SK-N-SH treated with all-trans-retinoic acid at 6 μM for 48 hours (cell line): Measurements from ENCODE around the gene MCAT.

ENCODE experiments used
- ATAC-seq: fragments of 200-7000 bp; cut with Tn5 transposase; 3 replicates; pipeline ENCODE4 v1.9.1; 2020; ENCODE audit warnings: mild to moderate bottlenecking, moderate library complexity
- ARNTL ChIP-seq: fragments of 450-650 bp; formaldehyde crosslinking; IDR thresholded peaks from 2 replicates; pipeline ENCODE4 v1.5.0; 2020; ENCODE audit warnings: low read depth, mild to moderate bottlenecking, moderate library complexity, borderline replicate concordance
- BACH2 ChIP-seq: fragments of 250-450 bp; sonication (Bioruptor Pico); IDR thresholded peaks from 2 replicates; pipeline ENCODE4 v1.9.0; 2021; ENCODE audit warnings: mild to moderate bottlenecking, borderline replicate concordance
- CSDC2 ChIP-seq: fragments of 250-450 bp; sonication (Bioruptor Pico); IDR thresholded peaks from 2 replicates; pipeline ENCODE4 v1.5.0; 2020; ENCODE audit warnings: mild to moderate bottlenecking, moderate library complexity
- ESRRG ChIP-seq: fragments of 250-450 bp; sonication (Bioruptor Pico); IDR thresholded peaks from 2 replicates; pipeline ENCODE4 v1.6.1; 2021; ENCODE audit warnings: mild to moderate bottlenecking
- GLIS3 ChIP-seq: fragments of 250-450 bp; sonication (Bioruptor Pico); IDR thresholded peaks from 2 replicates; pipeline ENCODE4 v1.5.0; 2020; ENCODE audit warnings: mild to moderate bottlenecking, moderate library complexity
- ISL1 ChIP-seq: fragments of 250-450 bp; sonication (Bioruptor Pico); IDR thresholded peaks from 2 replicates; pipeline ENCODE4 v2.1.2; 2022; ENCODE audit warnings: mild to moderate bottlenecking, moderate library complexity
- OSR1 ChIP-seq: fragments of 250-450 bp; sonication (Bioruptor Pico); IDR thresholded peaks from 2 replicates; pipeline ENCODE4 v1.8.0; 2022; ENCODE audit warnings: moderate library complexity, mild to moderate bottlenecking, inconsistent platforms
- PPARA ChIP-seq: fragments of 250-450 bp; sonication (Bioruptor Pico); IDR thresholded peaks from 2 replicates; pipeline ENCODE4 v1.5.0; 2020; ENCODE audit warnings: mild to moderate bottlenecking, borderline replicate concordance
- RARB ChIP-seq: fragments of 250-450 bp; sonication (Bioruptor Pico); IDR thresholded peaks from 2 replicates; pipeline ENCODE4 v1.8.0; 2021; ENCODE audit warnings: mild to moderate bottlenecking, moderate library complexity
- SNAI2 ChIP-seq: fragments of 250-450 bp; sonication (Bioruptor Pico); IDR thresholded peaks from 2 replicates; pipeline ENCODE4 v1.5.0; 2020; ENCODE audit warnings: mild to moderate bottlenecking, moderate library complexity
- TCF4 ChIP-seq: fragments of 250-450 bp; sonication (Bioruptor Pico); IDR thresholded peaks from 2 replicates; pipeline ENCODE4 v1.8.0; 2021; ENCODE audit warnings: mild to moderate bottlenecking, moderate library complexity, borderline replicate concordance
- TOX ChIP-seq: fragments of 250-450 bp; sonication (Bioruptor Pico); IDR thresholded peaks from 2 replicates; pipeline ENCODE4 v1.8.0; 2021; ENCODE audit warnings: mild to moderate bottlenecking, moderate library complexity, borderline replicate concordance
- ZC3H10 ChIP-seq: fragments of 250-450 bp; sonication (Bioruptor Pico); IDR thresholded peaks from 2 replicates; pipeline ENCODE4 v1.5.1; 2021; ENCODE audit warnings: mild to moderate bottlenecking, moderate library complexity
- ZFP3 ChIP-seq: fragments of 250-450 bp; sonication (Bioruptor Pico); IDR thresholded peaks from 2 replicates; pipeline ENCODE4 v1.5.0; 2020; ENCODE audit warnings: mild to moderate bottlenecking, moderate library complexity
- ZFP30 ChIP-seq: fragments of 450-650 bp; formaldehyde crosslinking; IDR thresholded peaks from 2 replicates; pipeline ENCODE4 v1.5.0; 2022; ENCODE audit warnings: mild to moderate bottlenecking, moderate library complexity
- ZNF565 ChIP-seq: fragments of 450-650 bp; formaldehyde crosslinking; conservative IDR thresholded peaks from 2 replicates; pipeline ENCODE4 v1.5.0; 2020; ENCODE audit warnings: low read depth, mild to moderate bottlenecking, moderate library complexity
- ZNF70 ChIP-seq: fragments of 450-650 bp; formaldehyde crosslinking; IDR thresholded peaks from 2 replicates; pipeline ENCODE4 v1.5.0; 2020; ENCODE audit warnings: mild to moderate bottlenecking, moderate library complexity
- TF ChIP-seq, protein P1 (sequence below): fragments of 250-450 bp; sonication (Bioruptor Pico); IDR thresholded peaks from 2 replicates; pipeline ENCODE4 v1.8.0; 2020; ENCODE audit warnings: mild to moderate bottlenecking, moderate library complexity, borderline replicate concordance
- TF ChIP-seq, protein P2 (sequence below): fragments of 250-450 bp; sonication (Bioruptor Pico); IDR thresholded peaks from 2 replicates; pipeline ENCODE4 v1.5.1; 2020; ENCODE audit warnings: low read depth, mild to moderate bottlenecking, moderate library complexity
- TF ChIP-seq, protein P3 (sequence below): fragments of 250-450 bp; sonication (Bioruptor Pico); IDR thresholded peaks from 2 replicates; pipeline ENCODE4 v1.5.1; 2021; ENCODE audit warnings: mild to moderate bottlenecking, moderate library complexity

The MCAT gene

GRCh38 chr22:43088984-43089717 is 54.0 kb downstream of the MCAT start, which contains the start of gene TTLL1:
TTLL1 (minus strand) TSS chr22:43089391; CDS start chr22:43075586, 13,805 bp downstream.
- TF ChIP-seq TCF4 (CRISPR knock-in tag) (no peak), ARNTL (CRISPR knock-in tag) (no peak), CSDC2 (CRISPR knock-in tag) (no peak), ZNF565 (CRISPR knock-in tag) (no peak), SNAI2 (CRISPR knock-in tag) (no peak), BACH2 (CRISPR knock-in tag) (no peak), OSR1 (CRISPR knock-in tag) (no peak), GLIS3 (CRISPR knock-in tag) (no peak)
- TF ChIP-seq, protein P1, sequence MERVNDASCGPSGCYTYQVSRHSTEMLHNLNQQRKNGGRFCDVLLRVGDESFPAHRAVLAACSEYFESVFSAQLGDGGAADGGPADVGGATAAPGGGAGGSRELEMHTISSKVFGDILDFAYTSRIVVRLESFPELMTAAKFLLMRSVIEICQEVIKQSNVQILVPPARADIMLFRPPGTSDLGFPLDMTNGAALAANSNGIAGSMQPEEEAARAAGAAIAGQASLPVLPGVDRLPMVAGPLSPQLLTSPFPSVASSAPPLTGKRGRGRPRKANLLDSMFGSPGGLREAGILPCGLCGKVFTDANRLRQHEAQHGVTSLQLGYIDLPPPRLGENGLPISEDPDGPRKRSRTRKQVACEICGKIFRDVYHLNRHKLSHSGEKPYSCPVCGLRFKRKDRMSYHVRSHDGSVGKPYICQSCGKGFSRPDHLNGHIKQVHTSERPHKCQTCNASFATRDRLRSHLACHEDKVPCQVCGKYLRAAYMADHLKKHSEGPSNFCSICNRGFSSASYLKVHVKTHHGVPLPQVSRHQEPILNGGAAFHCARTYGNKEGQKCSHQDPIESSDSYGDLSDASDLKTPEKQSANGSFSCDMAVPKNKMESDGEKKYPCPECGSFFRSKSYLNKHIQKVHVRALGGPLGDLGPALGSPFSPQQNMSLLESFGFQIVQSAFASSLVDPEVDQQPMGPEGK (CRISPR knock-in tag) = no peak
- TF ChIP-seq, protein P2, sequence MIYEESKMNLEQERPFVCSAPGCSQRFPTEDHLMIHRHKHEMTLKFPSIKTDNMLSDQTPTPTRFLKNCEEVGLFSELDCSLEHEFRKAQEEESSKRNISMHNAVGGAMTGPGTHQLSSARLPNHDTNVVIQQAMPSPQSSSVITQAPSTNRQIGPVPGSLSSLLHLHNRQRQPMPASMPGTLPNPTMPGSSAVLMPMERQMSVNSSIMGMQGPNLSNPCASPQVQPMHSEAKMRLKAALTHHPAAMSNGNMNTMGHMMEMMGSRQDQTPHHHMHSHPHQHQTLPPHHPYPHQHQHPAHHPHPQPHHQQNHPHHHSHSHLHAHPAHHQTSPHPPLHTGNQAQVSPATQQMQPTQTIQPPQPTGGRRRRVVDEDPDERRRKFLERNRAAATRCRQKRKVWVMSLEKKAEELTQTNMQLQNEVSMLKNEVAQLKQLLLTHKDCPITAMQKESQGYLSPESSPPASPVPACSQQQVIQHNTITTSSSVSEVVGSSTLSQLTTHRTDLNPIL (CRISPR knock-in tag) = no peak
- TF ChIP-seq, protein P3, sequence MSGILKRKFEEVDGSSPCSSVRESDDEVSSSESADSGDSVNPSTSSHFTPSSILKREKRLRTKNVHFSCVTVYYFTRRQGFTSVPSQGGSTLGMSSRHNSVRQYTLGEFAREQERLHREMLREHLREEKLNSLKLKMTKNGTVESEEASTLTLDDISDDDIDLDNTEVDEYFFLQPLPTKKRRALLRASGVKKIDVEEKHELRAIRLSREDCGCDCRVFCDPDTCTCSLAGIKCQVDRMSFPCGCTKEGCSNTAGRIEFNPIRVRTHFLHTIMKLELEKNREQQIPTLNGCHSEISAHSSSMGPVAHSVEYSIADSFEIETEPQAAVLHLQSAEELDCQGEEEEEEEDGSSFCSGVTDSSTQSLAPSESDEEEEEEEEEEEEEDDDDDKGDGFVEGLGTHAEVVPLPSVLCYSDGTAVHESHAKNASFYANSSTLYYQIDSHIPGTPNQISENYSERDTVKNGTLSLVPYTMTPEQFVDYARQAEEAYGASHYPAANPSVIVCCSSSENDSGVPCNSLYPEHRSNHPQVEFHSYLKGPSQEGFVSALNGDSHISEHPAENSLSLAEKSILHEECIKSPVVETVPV (CRISPR knock-in tag) = no peak
- TF ChIP-seq, all 23 proteins: peak for 0
- ATAC-seq = peak; percentile 98

DNA sequence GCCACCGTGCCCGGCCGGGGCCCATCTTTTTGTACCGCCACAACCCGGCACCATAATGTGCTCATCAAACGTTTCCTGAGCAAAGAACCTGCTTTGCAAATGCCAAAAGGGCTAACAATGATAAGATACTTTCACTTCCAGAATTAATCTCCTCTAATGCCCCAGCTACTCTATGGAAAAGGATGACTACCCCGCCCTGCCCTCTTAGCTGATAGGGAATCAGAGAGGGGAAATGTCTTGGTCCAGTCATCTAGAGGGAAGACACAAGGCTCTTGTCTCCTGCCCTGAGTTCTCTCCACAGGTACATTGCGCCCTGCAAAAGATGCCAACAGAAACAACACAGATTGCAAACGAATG is 54.6 kb downstream of the MCAT start:
- no peak for TF ChIP-seq ZC3H10 (CRISPR knock-in tag)
- no peak for TF ChIP-seq SNAI2 (CRISPR knock-in tag)
- TF ChIP-seq ZFP3 (CRISPR knock-in tag) = no peak
- no peak for TF ChIP-seq RARB (CRISPR knock-in tag)
- no peak for TF ChIP-seq PPARA (CRISPR knock-in tag)
- no peak for TF ChIP-seq ZNF70 (CRISPR knock-in tag)
- TF ChIP-seq, protein P2 (CRISPR knock-in tag) = no peak
- ATAC-seq = no peak; the same call in 1 of the 3 replicates

- ATAC-seq = no peak
- TF ChIP-seq, protein P1 (CRISPR knock-in tag) = no peak
- TF ChIP-seq TCF4 (CRISPR knock-in tag) (no peak), BACH2 (CRISPR knock-in tag) (no peak), ARNTL (CRISPR knock-in tag) (no peak), OSR1 (CRISPR knock-in tag) (no peak), ESRRG (CRISPR knock-in tag) (no peak), ZNF565 (CRISPR knock-in tag) (no peak), CSDC2 (CRISPR knock-in tag) (no peak), ISL1 (CRISPR knock-in tag) (no peak), ZFP30 (no peak), TOX (no peak), PPARA (CRISPR knock-in tag) (no peak)
- TF ChIP-seq, protein P2 (CRISPR knock-in tag) = no peak
- TF ChIP-seq, protein P3 (CRISPR knock-in tag) = no peak
Measured at GRCh38 chr22:43085658-43086606, 57.3 kb downstream of the MCAT start.
